AG09309 (cell line): ENCODE data around the gene OR10G8.

Experiments used
- DNase-seq: peaks from one replicate; pipeline ENCODE4 v3.0.0-alpha.2; 2010; ENCODE audit warnings: low read depth
- H3K4me3 ChIP-seq: 2 replicates; pipeline ENCODE4 v1.5.1; 2011; ENCODE audit warnings: mild to moderate bottlenecking, low read depth, low read length, moderate library complexity; ENCODE audit not compliant: control insufficient read depth
- TF ChIP-seq, protein P1 (sequence below): IDR thresholded peaks from 2 replicates; pipeline ENCODE4 v1.5.1; 2011; ENCODE audit warnings: mild to moderate bottlenecking, low read depth, low read length, inconsistent platforms; ENCODE audit not compliant: insufficient read depth, control insufficient read depth; ENCODE audit errors: missing control alignments

Gene OR10G8

DNA sequence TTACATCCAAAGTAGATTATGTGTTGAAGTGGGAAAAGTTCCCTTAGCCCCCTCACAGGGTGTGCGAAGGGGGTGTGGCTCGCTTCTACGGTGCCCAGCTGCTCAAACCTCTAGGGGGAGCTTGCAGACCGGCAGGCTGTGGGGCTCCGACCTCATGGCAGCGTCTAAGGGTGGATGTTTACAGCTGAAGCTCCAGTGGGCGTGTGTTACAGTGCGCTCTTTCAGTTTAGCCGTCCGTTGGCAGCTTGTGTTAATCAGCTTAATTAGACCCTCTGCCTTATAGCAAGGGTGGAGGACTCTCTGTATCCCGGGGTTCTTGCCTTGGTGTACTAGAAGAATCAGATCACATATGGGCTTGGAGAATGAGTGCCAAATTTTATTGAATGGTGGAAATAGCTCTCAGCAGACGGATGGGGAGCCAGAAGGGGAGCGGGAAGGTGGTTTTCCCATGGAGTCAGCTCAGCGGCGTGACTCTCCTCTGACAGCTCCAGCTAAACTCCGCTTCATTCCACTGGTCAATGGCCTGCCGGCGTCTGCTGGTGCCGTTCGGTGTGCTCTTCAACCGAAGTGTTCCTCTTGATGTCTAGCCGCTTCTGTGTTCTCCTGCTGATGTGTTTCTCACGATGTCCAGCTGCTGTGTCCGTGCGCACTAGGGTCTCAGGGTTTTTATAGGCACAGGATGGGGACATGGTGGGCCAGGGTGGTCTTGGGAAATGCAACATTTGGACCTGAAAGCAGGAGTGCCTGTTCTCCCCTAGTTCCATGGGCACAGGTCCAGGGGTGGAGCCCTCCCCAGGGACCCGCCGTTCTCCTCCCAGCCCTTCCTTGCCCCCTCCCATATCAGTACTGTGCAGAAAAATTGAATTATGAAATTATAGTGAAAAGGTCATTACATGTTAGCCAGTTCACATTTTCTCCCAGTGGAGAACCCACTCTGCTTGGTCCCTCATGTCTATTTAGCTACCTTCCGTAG lies 43.1 kb downstream of the OR10G8 start:
- peak; percentile 2 for DNase-seq
- H3K4me3 ChIP-seq, result peak overlapping the region; percentile 32
- TF ChIP-seq, protein P1, sequence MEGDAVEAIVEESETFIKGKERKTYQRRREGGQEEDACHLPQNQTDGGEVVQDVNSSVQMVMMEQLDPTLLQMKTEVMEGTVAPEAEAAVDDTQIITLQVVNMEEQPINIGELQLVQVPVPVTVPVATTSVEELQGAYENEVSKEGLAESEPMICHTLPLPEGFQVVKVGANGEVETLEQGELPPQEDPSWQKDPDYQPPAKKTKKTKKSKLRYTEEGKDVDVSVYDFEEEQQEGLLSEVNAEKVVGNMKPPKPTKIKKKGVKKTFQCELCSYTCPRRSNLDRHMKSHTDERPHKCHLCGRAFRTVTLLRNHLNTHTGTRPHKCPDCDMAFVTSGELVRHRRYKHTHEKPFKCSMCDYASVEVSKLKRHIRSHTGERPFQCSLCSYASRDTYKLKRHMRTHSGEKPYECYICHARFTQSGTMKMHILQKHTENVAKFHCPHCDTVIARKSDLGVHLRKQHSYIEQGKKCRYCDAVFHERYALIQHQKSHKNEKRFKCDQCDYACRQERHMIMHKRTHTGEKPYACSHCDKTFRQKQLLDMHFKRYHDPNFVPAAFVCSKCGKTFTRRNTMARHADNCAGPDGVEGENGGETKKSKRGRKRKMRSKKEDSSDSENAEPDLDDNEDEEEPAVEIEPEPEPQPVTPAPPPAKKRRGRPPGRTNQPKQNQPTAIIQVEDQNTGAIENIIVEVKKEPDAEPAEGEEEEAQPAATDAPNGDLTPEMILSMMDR, result peak; percentile 87

DNA sequence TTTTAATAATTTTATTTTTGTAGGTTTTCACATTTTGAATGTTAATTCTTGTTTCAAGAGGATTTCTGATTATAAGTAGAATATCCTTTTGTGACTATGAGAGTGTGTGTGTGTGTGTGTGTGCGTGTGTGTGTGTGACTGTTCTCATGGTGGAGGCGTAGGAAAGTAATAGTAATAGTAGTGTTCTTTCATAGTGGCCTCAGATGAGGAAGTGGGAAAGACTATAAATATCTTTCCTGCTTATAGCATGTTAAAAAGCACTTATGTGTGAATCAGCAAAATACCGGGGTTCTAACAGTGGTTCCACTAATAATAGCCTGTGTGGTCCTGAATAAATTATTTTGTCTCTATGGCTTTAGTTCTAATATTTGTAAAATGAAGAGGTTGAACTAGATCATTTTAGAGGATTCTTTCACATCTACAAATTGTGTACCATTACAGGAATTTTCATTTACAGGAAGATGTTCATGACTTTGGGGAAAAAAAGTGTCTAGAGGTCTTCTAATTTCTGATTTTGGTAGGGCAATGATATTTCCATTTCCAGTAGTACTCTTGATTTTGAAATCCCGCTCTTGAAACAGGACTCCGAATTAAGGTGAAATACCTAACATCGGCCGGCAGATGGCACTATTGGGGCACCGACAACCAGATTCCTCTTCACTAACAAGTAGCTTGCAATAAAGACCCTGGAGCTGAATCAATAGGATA lies 44.5 kb downstream of the OR10G8 start:
- H3K4me3 ChIP-seq, result no peak overlapping the region
- DNase-seq, result peak; percentile 57
- TF ChIP-seq, protein P1, result peak; percentile 75

DNA sequence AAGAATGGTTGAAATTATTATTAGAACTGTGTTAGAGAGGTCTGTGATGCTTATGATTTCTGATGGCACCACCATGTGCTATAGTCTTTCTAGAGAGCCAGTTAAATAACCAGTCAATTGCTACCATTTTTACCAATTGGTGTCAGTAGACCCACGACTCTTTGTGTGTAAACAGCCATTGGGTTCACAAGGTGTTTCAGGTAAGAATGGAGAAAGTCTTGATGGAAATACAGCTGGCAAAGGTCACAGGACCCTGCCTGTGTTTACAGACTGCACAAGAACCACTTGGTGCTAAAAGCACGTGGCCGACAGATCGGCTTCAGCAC lies 45.0 kb downstream of the OR10G8 start:
- no peak for DNase-seq
- TF ChIP-seq, protein P1, result no peak
- no peak overlapping the region for H3K4me3 ChIP-seq

DNA sequence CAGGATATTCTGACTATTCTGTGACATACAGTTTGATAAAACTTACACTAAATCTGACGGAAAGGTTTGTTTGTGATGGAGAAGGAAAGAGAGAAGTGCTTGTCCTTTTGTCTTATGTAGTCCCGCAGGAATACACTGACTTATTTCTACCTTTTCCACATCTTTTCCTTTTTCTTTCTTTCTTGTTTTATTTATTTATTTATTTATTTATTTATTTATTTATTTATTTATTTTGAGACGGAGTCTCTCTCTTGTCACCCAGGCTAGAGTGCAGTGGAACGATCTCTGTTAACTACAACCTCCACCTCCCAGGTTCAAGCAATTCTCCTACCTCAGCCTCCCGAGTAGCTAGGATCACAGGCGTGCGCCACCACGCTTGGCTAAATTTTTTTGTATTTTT lies 45.5 kb downstream of the OR10G8 start:
- no peak for DNase-seq
- TF ChIP-seq, protein P1, result no peak

DNA sequence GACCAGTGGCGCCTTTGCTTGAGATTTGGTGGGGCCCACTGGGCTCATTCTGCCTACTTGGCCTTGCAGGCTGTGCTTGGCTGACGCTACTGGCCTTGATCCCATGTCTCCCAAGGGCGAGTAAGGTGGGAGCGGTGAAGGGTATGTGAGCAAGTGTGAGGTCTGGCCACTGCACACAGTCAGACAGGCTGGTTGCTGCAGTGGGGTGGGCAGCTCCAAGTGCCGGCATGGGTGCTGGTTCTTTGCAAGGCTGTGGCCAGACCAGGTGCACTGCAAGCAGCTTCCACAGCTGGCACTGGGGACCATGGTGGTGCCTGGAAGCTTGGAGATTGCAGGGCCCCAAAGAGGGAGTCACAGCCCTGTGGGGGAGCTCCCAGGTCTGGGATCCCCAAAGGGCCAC lies 48.0 kb downstream of the OR10G8 start:
- H3K4me3 ChIP-seq, result no peak overlapping the region
- DNase-seq, result no peak
- TF ChIP-seq, protein P1, result no peak

More for the DNA sequence above, 45.5 kb downstream of the OR10G8 start:
- no peak overlapping the region for H3K4me3 ChIP-seq

DNA sequence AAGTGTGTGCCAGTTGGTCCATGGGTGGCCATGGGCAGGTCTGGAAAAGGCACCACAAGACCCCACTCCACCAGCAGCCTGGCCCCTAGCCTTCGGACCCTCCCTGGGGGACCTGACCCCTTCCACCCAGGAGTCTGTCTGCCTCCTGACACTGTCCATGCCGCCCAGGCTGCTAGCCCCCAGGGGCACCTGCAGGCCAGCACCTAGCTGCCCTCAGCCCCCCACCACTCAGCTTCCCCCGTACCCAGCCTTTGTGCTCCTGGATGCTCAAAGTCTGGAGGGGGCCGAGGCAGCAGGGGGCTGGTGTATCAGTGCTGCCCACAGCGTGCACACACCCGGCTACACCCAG lies 48.9 kb downstream of the OR10G8 start:
- no peak overlapping the region for H3K4me3 ChIP-seq
- no peak for DNase-seq
- TF ChIP-seq, protein P1, result no peak
